HCT116 (cell line): ENCODE data around the gene DLEU7.

Experiments
- EZH2 ChIP-seq: fragments of 200-600 bp; sonication (generic); IDR thresholded peaks from 2 replicates; pipeline ENCODE4 v1.6.1; 2017; ENCODE audit warnings: antibody characterized with exemption, mixed run types
- POLR2A ChIP-seq: IDR thresholded peaks from 2 replicates; pipeline ENCODE4 v1.7.0; 2011; ENCODE audit warnings: borderline replicate concordance; ENCODE audit not compliant: insufficient read depth, insufficient read length; ENCODE audit errors: extremely low read depth
- RAD21 ChIP-seq: IDR thresholded peaks from 2 replicates; pipeline ENCODE4 v1.6.1; 2012; ENCODE audit warnings: low read depth, mild to moderate bottlenecking
- YY1 ChIP-seq: IDR thresholded peaks from 2 replicates; pipeline ENCODE4 v1.6.1; 2011; ENCODE audit warnings: low read length, low read depth, moderate library complexity, mild to moderate bottlenecking; ENCODE audit not compliant: insufficient replicate concordance; ENCODE audit errors: extremely low read depth
- TF ChIP-seq, protein P1 (sequence below): IDR thresholded peaks from 2 replicates; pipeline ENCODE4 v1.6.1; 2011; ENCODE audit warnings: mild to moderate bottlenecking, low read length, moderate library complexity; ENCODE audit not compliant: insufficient replicate concordance; ENCODE audit errors: extremely low read depth
- TF ChIP-seq, protein P2 (sequence below), 3 experiments: fragments of 200-600 bp in 1 of 3; sonication (generic) in 1 of 3; IDR thresholded peaks in 2 of 3; conservative IDR thresholded peaks in 1 of 3; 2 replicates each; pipeline ENCODE4 v1.5.1; 2012 to 2017; ENCODE audit warnings: low read depth in 2 of 3, low read length in 2 of 3, antibody characterized with exemption in 1 of 3, borderline replicate concordance in 1 of 3, control low read depth in 1 of 3, mild to moderate bottlenecking in 1 of 3, mixed read lengths in 1 of 3, mixed run types in 1 of 3, moderate library complexity in 1 of 3; ENCODE audit not compliant: insufficient read depth in 1 of 3

DNA sequence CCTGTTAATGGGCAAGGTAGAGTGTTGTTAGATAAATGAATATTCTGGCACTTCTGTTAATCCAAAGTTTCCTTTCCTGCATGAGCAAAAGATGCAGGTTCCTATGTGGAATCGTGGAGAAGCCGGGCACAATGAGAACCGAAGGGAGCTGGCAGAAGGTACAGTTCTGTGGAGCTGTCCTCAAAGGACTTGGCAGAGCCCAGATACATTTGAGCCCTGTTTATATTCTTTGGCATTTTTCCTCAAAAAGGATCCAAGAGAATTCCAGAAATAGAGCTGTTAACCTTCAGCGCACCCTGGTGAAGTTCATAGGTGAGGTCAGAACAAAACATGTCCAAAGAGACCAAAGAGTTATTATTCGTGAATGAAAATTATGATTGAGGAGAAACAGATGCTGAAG lies 4.0 kb upstream of the DLEU7 start:
- TF ChIP-seq EZH2 (no peak), POLR2A (no peak), RAD21 (no peak), YY1 (no peak)
- TF ChIP-seq, protein P1, sequence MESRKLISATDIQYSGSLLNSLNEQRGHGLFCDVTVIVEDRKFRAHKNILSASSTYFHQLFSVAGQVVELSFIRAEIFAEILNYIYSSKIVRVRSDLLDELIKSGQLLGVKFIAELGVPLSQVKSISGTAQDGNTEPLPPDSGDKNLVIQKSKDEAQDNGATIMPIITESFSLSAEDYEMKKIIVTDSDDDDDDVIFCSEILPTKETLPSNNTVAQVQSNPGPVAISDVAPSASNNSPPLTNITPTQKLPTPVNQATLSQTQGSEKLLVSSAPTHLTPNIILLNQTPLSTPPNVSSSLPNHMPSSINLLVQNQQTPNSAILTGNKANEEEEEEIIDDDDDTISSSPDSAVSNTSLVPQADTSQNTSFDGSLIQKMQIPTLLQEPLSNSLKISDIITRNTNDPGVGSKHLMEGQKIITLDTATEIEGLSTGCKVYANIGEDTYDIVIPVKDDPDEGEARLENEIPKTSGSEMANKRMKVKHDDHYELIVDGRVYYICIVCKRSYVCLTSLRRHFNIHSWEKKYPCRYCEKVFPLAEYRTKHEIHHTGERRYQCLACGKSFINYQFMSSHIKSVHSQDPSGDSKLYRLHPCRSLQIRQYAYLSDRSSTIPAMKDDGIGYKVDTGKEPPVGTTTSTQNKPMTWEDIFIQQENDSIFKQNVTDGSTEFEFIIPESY = no peak
- TF ChIP-seq, protein P2, sequence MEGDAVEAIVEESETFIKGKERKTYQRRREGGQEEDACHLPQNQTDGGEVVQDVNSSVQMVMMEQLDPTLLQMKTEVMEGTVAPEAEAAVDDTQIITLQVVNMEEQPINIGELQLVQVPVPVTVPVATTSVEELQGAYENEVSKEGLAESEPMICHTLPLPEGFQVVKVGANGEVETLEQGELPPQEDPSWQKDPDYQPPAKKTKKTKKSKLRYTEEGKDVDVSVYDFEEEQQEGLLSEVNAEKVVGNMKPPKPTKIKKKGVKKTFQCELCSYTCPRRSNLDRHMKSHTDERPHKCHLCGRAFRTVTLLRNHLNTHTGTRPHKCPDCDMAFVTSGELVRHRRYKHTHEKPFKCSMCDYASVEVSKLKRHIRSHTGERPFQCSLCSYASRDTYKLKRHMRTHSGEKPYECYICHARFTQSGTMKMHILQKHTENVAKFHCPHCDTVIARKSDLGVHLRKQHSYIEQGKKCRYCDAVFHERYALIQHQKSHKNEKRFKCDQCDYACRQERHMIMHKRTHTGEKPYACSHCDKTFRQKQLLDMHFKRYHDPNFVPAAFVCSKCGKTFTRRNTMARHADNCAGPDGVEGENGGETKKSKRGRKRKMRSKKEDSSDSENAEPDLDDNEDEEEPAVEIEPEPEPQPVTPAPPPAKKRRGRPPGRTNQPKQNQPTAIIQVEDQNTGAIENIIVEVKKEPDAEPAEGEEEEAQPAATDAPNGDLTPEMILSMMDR (IDR thresholded peaks at IDR 0.05 in 2 of 3, conservative IDR thresholded peaks at IDR 0.05 in 1 of 3; ENCODE audit: borderline replicate concordance in 1 of 3, insufficient read depth in 1 of 3, low read depth in 2 of 3, low read length in 2 of 3) = no peak
